HepG2 (cell line): ENCODE results near the gene VPS13D. TPM values are rescaled to one million over a fixed set of nuclear protein-coding genes. Genes with fewer than 3 reads are reported as not detected.
"Not testable (repeated sequence)": the region's sequence is repeated elsewhere in the genome, so short reads cannot be mapped to it uniquely, and the experiment has no call there.

Experiments
- ATAC-seq: fragments of 200-7000 bp; cut with Tn5 transposase; 3 replicates; pipeline ENCODE4 v1.9.1; 2020; ENCODE audit warnings: mild to moderate bottlenecking, moderate library complexity
- BruUV-seq: library from RNA; stranded (reverse); fragments of 400-500 nt; replicated peaks from 2 replicates; lab custom pipeline; 2021; lab: Mats Ljungman, UMichigan
- CTCF ChIA-PET: fragments of 300-600 bp; formaldehyde crosslinking; extraction: SDS; loops from one replicate; lab custom pipeline; 2021; ENCODE audit warnings: low total read pairs, inconsistent platforms, low intra/inter-chr PET ratio; lab: Yijun Ruan, JAX
- POLR2A ChIA-PET: fragments of 350-600 bp; sonication (Branson Sonifier 250); formaldehyde crosslinking; loops from one replicate; lab custom pipeline; 2020; ENCODE audit warnings: antibody characterized with exemption, inconsistent platforms; lab: Yijun Ruan, JAX
- DNase-seq: peaks from one replicate; pipeline ENCODE4 v3.0.0-alpha.2; 2015; ENCODE audit warnings: low spot score
- FAIRE-seq: peaks from 3 replicates; lab custom pipeline; 2011; peaks lifted over from hg19 to GRCh38; lab: Jason Lieb, UNC
- H2AFZ ChIP-seq: one replicate; pipeline ENCODE4 v1.6.1; 2011; ENCODE audit warnings: low read length, inconsistent platforms
- H3K27ac ChIP-seq: fragments of 300-600 bp; 3 replicates; pipeline ENCODE4 v1.8.0; 2011; ENCODE audit warnings: mixed run types, mild to moderate bottlenecking, mixed read lengths, low read length, inconsistent platforms; ENCODE audit not compliant: insufficient read depth; ENCODE audit errors: extremely low read length
- H3K27me3 ChIP-seq, 2 experiments: fragments of 200-600 bp in 1 of 2; 2 replicates in 1 of 2; 3 replicates in 1 of 2; pipeline versions ENCODE4 v1.6.0 to v1.8.0; 2011; ENCODE audit warnings: low read length in 2 of 2, mild to moderate bottlenecking in 2 of 2, moderate library complexity in 2 of 2, inconsistent platforms in 1 of 2; ENCODE audit not compliant: insufficient read depth in 2 of 2, control insufficient read depth in 1 of 2
- H3K36me3 ChIP-seq, 2 experiments: fragments of 200-600 bp in 1 of 2; replicated peaks in 1 of 2; 2 replicates in 1 of 2; 3 replicates in 1 of 2; pipeline versions ENCODE4 v1.5.1 to v1.8.0; 2011; ENCODE audit warnings: low read length in 2 of 2, inconsistent platforms in 1 of 2; ENCODE audit not compliant: insufficient read depth in 2 of 2, control insufficient read depth in 1 of 2
- H3K4me1 ChIP-seq: 2 replicates; pipeline ENCODE4 v1.5.1; 2012; ENCODE audit warnings: low read length, inconsistent platforms; ENCODE audit not compliant: insufficient read depth
- H3K4me2 ChIP-seq: 2 replicates; pipeline ENCODE4 v1.6.0; 2011; ENCODE audit warnings: low read depth, low read length, inconsistent platforms
- H3K4me3 ChIP-seq, 3 experiments: fragments of 200-600 bp in 1 of 3; sonication (generic), shearing (Covaris generic) in 1 of 3; replicated peaks in 1 of 3; 2 replicates each; pipeline ENCODE4 v1.5.1; 2011 to 2016; ENCODE audit warnings: low read length in 3 of 3, inconsistent platforms in 2 of 3, low read depth in 2 of 3, mild to moderate bottlenecking in 2 of 3, control low read depth in 1 of 3, mixed read lengths in 1 of 3; ENCODE audit not compliant: insufficient read depth in 1 of 3
- H3K79me2 ChIP-seq: one replicate; pipeline ENCODE4 v1.6.1; 2011; ENCODE audit warnings: low read length, inconsistent platforms; ENCODE audit not compliant: insufficient read depth
- H3K9ac ChIP-seq: 2 replicates; pipeline ENCODE4 v1.6.0; 2011; ENCODE audit warnings: mild to moderate bottlenecking, low read depth, low read length, inconsistent platforms; ENCODE audit not compliant: insufficient read depth
- H3K9me3 ChIP-seq: 2 replicates; pipeline ENCODE4 v1.5.1; 2012; ENCODE audit warnings: mild to moderate bottlenecking, low read length
- H4K20me1 ChIP-seq: 2 replicates; pipeline ENCODE4 v1.6.0; 2011; ENCODE audit warnings: inconsistent platforms, mild to moderate bottlenecking, low read length, moderate library complexity; ENCODE audit not compliant: insufficient read depth
- CREB1 ChIP-seq, 2 experiments: fragments of 450-650 bp in 1 of 2; IDR thresholded peaks; 2 replicates each; pipeline ENCODE4 v1.6.1; 2016 to 2017; ENCODE audit warnings: control low read depth in 1 of 2, mild to moderate bottlenecking in 1 of 2, missing compliant biosample characterization in 1 of 2, missing genetic modification characterization in 1 of 2
- NR3C1 ChIP-seq: sonication (generic); formaldehyde crosslinking; IDR thresholded peaks from 2 replicates; pipeline ENCODE4 v1.4.0; 2020; ENCODE audit warnings: missing genetic modification reagents
- ZNF331 ChIP-seq: sonication (generic); formaldehyde crosslinking; IDR thresholded peaks from 2 replicates; pipeline ENCODE4 v1.4.0; 2020; ENCODE audit warnings: missing genetic modification reagents
- WGBS: methylation state at CpG from one replicate; pipeline ENCODE4 v1.1.6; 2017; ENCODE audit warnings: low lambda C conversion rate; 5-methylcytosine and 5-hydroxymethylcytosine counted together
- in situ Hi-C: cut with HindIII; loops from 2 replicates; pipeline ENCODE4 v1.10.0; 2017; ENCODE audit warnings: low pct_unique_long_range_greater_than_20kb; ENCODE audit not compliant: extremely low pct_ligation_motif_present
- intact Hi-C: fragments of 100-400 bp; cut with micrococcal nuclease; formaldehyde crosslinking; loops from one replicate; pipeline ENCODE4 v1.10.0; 2022; ENCODE audit not compliant: unreplicated experiment
- polyA plus RNA-seq, 8 experiments: library from polyadenylated mRNA; depleted of rRNA in 3 of 8; stranded (reverse) in 7 of 8; unstranded in 1 of 8; fragments of >200 nt; fragmentation: Illumina TruSeq in 4 of 8; extraction: Trizol in 4 of 8; gene quantifications; 2 replicates each; pipeline versions ENCODE4 v1.2.1 to v1.2.3, GENCODE V29; 2011 to 2016; ENCODE audit warnings: low read depth in 4 of 8, missing spikeins in 1 of 8, mixed read lengths in 1 of 8; ENCODE audit not compliant: insufficient read depth in 1 of 8
- total RNA-seq, 5 experiments: library from RNA; depleted of rRNA; stranded (reverse); fragments of >200 nt; fragmentation: Illumina TruSeq; extraction: Trizol; gene quantifications; 2 replicates each; pipeline ENCODE4 v1.2.3, GENCODE V29; 2016; ENCODE audit warnings: low read depth in 1 of 5

The VPS13D gene
- total and polyA plus RNA-seq, 2 of the 13 experiments (the other 11 are each of a cell fraction or from before 2014, with no cell fraction given) = 8.6 to 13.9 TPM

GRCh38 chr1:12538536-12538935 is 308.7 kb downstream of the VPS13D start:
- H2AFZ ChIP-seq; H3K27ac ChIP-seq; intact Hi-C loops; H4K20me1 ChIP-seq; H3K9ac ChIP-seq; DNase-seq; H3K4me3 ChIP-seq; in situ Hi-C loops; CTCF ChIA-PET; FAIRE-seq; BruUV-seq; H3K4me2 ChIP-seq; H3K79me2 ChIP-seq; H3K36me3 ChIP-seq; ATAC-seq; H3K9me3 ChIP-seq; TF ChIP-seq CREB1 (IDR thresholded peaks at IDR 0.05): not testable (repeated sequence)
- 0 out of 2 replicates have a peak, but pooled peaks have one; percentile 28 for TF ChIP-seq CREB1 (CRISPR knock-in tag; IDR thresholded peaks at IDR 0.05)
- Histone ChIP-seq H3K4me1 (peaks cover 62% of the 10 kb centered on the region), H3K27me3 (peaks cover 0 to 17% of the 10 kb centered on the region in 2 experiments; a peak in 1 of 5 replicates)
- 64% methylated on average over 3 of the region's 3 CpGs for WGBS
- POLR2A ChIA-PET = interaction anchor here (1.0 to 6.3 kb wide), 5 partner anchors 8 to 78 kb away, joined by 3 to 50 read pairs (median 4); no protein-coding TSS in a partner anchor

GRCh38 chr1:12539320-12539704 is 309.5 kb downstream of the VPS13D start:
- no peak overlapping the region for H3K4me3 ChIP-seq
- H2AFZ ChIP-seq = no peak overlapping the region
- no peak overlapping the region for H3K9ac ChIP-seq
- no peak overlapping the region for H3K27ac ChIP-seq
- ATAC-seq (no peak), DNase-seq (no peak)
- ChIA-PET POLR2A (interaction anchor here (0.6 to 6.3 kb wide), 6 partner anchors 10 to 137 kb away, joined by 3 to 50 read pairs (median 6); no protein-coding TSS in a partner anchor), CTCF (no interaction called here)
- peak overlapping the region; percentile 88 for H3K4me2 ChIP-seq
- H3K9me3 ChIP-seq = no peaks in the 10 kb centered on the region
- intact Hi-C loops = no loop called here
- in situ Hi-C loops = no loop called here
- no TSS peak for BruUV-seq
- no peaks in the 10 kb centered on the region for H4K20me1 ChIP-seq
- H3K79me2 ChIP-seq = no peaks in the 10 kb centered on the region
- 100% methylated on average over 2 of the region's 2 CpGs for WGBS
- peaks cover 0 to 17% of the 10 kb centered on the region in 2 experiments; a peak in 2 of 5 replicates for H3K27me3 ChIP-seq
- TF ChIP-seq NR3C1 (CRISPR knock-in tag) = no peak
- TF ChIP-seq ZNF331 (CRISPR knock-in tag) = peak; percentile 96
- TF ChIP-seq, all 625 proteins: peak for 1
- H3K36me3 ChIP-seq = no peaks in the 10 kb centered on the region
- H3K4me1 ChIP-seq = peaks cover 62% of the 10 kb centered on the region
- no peak for FAIRE-seq
